HUES64 (cell line): ENCODE data around the gene SMIM38.
A peak's percentile ranks its signal among the peaks of the same experiment; 100 is the strongest.
"Not testable (repeated sequence)": the region's sequence is repeated elsewhere in the genome, so short reads cannot be mapped to it uniquely, and the experiment has no call there.

Experiments used
- H3K27ac ChIP-seq: 2 replicates; pipeline ENCODE4 v1.7.0; 2013; ENCODE audit warnings: low read depth, low read length, inconsistent platforms
- H3K27me3 ChIP-seq: 2 replicates; pipeline ENCODE4 v1.6.1; 2013; ENCODE audit warnings: mild to moderate bottlenecking, low read length; ENCODE audit not compliant: insufficient read depth
- H3K36me3 ChIP-seq: 2 replicates; pipeline ENCODE4 v1.6.1; 2013; ENCODE audit warnings: mild to moderate bottlenecking, low read length; ENCODE audit not compliant: insufficient read depth
- H3K4me1 ChIP-seq: 2 replicates; pipeline ENCODE4 v1.6.1; 2013; ENCODE audit warnings: mild to moderate bottlenecking, low read length, moderate library complexity; ENCODE audit not compliant: insufficient read depth
- H3K4me3 ChIP-seq: 2 replicates; pipeline ENCODE4 v1.5.1; 2013; ENCODE audit warnings: mild to moderate bottlenecking, low read length, moderate library complexity
- H3K9ac ChIP-seq: 2 replicates; pipeline ENCODE4 v1.6.1; 2013; ENCODE audit warnings: mild to moderate bottlenecking, low read depth, low read length
- H3K9me3 ChIP-seq: 2 replicates; pipeline ENCODE4 v1.6.1; 2013; ENCODE audit warnings: low read depth, low read length; ENCODE audit not compliant: insufficient read depth
- WGBS: fragments of 150-250, 120-280 bp; methylation state at CpG from one replicate; pipeline ENCODE4 v1.1.7; 2013; ENCODE audit warnings: missing lambda C conversion rate; 5-methylcytosine and 5-hydroxymethylcytosine counted together

Gene SMIM38

DNA sequence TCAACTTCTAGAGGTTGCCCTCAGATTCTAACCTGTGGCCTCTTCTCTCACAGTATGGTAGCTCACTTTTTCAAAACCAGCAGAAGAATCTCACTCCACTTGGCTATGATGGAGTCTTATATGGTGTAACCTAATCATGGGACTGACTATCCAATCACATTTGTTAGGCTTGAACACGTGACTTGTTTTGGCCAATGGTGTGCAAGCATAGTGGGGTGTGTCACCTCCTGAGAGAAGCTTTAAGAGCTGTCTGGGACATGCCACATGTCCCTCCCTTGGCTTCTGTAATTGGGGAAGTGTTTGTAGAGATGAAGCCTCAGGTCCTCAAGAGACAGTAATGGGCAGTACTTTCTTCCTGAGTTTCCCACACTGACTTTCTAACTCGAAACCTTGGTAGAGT is 12.8 kb upstream of the SMIM38 start:
- Histone ChIP-seq H3K4me3 (no peak overlapping the region), H3K9ac (no peak overlapping the region), H3K9me3 (peaks cover 20% of the 10 kb centered on the region), H3K27ac (no peak overlapping the region), H3K36me3 (no peaks in the 10 kb centered on the region), H3K4me1 (peaks cover 2% of the 10 kb centered on the region; the same call in 1 of the 2 replicates), H3K27me3 (no peaks in the 10 kb centered on the region)
- WGBS, result 98% methylated on average over 2 of the region's 2 CpGs

DNA sequence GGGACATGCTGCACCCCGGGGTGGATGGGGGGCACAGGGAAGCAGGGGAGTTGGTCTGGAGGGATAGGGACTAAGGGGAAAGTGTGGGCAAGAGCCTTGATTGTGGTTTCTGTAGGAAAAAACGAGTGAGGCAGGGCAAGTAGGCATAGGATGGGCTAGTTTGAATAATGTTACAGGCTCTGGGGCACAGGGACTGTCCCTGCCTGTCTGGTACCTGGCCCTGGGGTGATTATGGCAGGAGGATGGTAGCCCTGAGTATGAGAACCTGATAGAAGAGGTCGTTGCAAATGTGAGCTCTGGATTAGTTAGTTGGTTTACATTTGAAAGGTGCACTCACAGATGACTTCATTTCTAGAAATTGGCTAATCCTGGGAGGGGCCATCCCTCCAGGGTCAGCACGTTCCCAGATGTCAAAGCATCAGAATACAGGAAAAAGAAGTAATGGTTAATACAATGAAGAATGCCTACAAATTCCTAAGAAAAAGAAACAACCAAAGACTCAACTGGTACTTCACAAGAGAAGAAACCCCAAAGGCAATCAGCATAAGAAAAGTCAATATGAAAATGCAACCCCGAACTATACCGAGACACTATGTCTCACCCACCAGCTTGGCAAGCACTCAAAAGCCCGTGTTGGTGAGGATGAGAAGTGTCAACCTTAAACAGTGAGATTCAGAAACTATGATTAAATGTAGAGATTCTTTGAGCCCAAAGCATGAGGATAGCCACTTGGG is 11.3 kb upstream of the SMIM38 start:
- WGBS, result 65% methylated on average over 7 of the region's 7 CpGs
- H3K27ac ChIP-seq, result no peak overlapping the region

DNA sequence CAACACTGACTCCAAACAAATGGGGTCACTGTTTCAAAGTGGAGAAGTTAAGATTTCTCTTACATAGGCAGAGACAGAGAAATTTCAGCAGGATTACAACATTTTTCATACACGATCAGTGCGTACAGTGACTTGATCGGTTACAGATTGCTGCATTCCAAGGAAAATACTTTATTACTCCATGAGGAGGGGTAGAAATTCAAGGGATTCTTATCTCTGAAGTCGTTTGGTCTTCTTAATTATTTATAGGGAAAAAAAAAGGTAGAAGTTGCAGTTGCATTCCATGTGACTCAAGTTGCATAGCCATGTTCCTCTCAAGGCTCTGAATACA is 10.7 kb upstream of the SMIM38 start:
- Histone ChIP-seq H3K36me3 (no peaks in the 10 kb centered on the region), H3K9me3 (peaks cover 20% of the 10 kb centered on the region), H3K27me3 (no peaks in the 10 kb centered on the region), H3K9ac (no peak overlapping the region), H3K4me1 (no peaks in the 10 kb centered on the region), H3K27ac (no peak overlapping the region), H3K4me3 (no peak overlapping the region)
- WGBS, result 92% methylated on average over 4 of the region's 4 CpGs

More for the DNA sequence above, 11.3 kb upstream of the SMIM38 start:
- no peaks in the 10 kb centered on the region for H3K27me3 ChIP-seq
- no peak overlapping the region for H3K4me3 ChIP-seq
- no peaks in the 10 kb centered on the region for H3K4me1 ChIP-seq
- no peak overlapping the region for H3K9ac ChIP-seq
- no peaks in the 10 kb centered on the region for H3K36me3 ChIP-seq
- H3K9me3 ChIP-seq, result peaks cover 20% of the 10 kb centered on the region

DNA sequence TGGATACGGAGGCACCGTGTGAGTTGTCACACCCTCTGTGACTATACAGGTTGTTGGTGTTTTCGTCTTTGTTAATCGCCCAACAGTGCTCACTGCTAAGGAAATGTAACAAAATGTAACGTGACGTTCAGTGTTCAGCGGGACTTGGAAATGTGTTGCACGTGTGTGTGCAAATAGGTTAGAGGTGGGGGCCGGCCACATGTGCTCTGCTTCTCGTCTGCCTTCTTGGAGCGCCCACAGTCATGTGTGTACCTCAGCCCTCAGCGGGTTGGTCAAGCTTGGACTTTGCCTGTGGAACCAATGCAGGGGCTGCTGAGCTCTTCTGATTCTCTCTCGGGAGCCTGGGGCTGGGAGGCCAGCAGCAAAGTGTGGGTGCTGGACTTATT is 7.4 kb upstream of the SMIM38 start:
- Histone ChIP-seq H3K9me3 (peaks cover 20% of the 10 kb centered on the region), H3K9ac (no peak overlapping the region), H3K27me3 (no peaks in the 10 kb centered on the region), H3K4me1 (peaks cover 19% of the 10 kb centered on the region), H3K36me3 (no peaks in the 10 kb centered on the region), H3K27ac (no peak overlapping the region), H3K4me3 (no peak overlapping the region)
- 95% methylated on average over 13 of the region's 13 CpGs for WGBS

DNA sequence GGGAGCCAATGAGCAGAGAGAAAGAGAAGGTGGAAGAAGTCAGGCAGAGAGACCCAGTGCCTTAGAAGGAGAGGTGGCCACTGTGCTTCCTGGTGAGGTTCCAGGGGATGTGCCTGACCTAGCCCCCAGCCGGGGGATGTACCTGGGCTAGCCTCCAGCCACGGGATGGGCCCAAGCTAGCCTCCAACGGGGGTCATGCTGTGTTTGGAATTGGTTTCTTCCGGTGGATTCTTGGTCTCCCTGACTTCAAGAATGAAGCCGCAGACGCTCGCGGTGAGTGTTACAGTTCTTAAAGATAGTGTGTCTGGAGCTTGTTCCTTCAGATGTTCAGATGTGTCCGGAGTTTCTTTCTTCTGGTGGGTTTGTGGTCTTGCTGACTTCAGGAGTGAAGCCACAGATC is 6.9 kb upstream of the SMIM38 start:
- Histone ChIP-seq H3K4me3 (no peak overlapping the region), H3K9me3 (peaks cover 20% of the 10 kb centered on the region), H3K27ac (no peak overlapping the region), H3K27me3 (no peaks in the 10 kb centered on the region), H3K4me1 (peaks cover 19% of the 10 kb centered on the region), H3K36me3 (no peaks in the 10 kb centered on the region), H3K9ac (no peak overlapping the region)
- 91% methylated on average over 9 of the region's 9 CpGs for WGBS

DNA sequence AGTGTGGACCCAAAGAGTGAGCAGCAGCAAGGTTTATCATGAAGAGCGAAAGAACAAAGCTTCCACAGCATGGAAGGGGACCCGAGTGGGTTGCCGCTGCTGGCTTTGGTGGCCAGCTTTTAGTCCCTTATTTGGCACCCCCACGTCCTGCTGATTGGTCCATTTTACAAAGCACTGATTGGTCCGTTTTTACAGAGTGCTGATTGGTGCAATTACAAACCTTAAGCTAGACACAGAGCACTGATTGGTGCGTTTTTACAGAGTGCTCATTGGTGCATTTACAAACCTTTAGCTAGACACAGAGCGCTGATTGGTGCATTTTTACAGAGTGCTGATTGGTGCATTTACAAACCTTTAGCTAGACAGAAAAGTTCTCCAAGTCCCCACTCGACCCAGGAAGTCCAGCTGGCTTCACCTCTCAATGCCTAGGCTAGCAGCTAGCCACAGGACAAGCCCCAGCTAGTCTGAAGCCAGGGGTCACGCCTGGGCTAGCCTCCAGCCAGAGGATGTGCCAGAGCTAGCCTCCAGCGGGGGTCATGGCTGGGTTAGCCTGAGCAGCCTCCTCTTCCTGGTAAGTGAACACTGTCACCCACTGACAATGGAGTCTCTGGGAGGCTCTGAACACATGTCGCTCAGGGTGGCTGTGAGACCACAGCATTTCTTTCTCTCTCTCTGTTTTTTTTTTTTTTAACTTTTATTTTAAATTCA is 6.2 kb upstream of the SMIM38 start:
- H3K27ac ChIP-seq, H3K36me3 ChIP-seq, H3K4me3 ChIP-seq, H3K27me3 ChIP-seq, H3K9ac ChIP-seq: not testable (repeated sequence)
- 94% methylated on average over 11 of the region's 11 CpGs for WGBS
- H3K9me3 ChIP-seq, result peaks cover 20% of the 10 kb centered on the region
- H3K4me1 ChIP-seq, result peaks cover 19% of the 10 kb centered on the region

DNA sequence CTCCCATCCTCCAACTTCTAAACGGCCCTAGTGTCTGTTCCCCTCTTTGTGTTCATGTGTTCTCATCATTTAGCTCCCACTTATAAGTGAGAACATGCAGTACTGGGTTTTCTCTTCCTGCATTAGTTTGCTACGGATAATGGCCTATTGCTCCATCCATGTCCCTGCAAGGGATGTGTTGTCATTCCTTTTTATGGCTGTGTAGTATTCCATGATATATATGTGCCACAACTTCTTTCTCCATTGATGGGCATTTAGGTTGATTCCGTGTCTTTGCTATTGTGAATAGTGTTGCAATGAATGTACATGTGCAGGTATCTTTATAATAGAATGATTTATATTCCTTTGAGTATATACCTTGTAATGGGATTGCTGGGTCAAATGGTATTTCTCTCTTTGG is 5.6 kb upstream of the SMIM38 start:
- H3K27me3 ChIP-seq, result no peaks in the 10 kb centered on the region
- H3K4me3 ChIP-seq, result no peak overlapping the region
- no peak overlapping the region for H3K27ac ChIP-seq
- H3K36me3 ChIP-seq, result no peaks in the 10 kb centered on the region
- H3K9me3 ChIP-seq, result peaks cover 20% of the 10 kb centered on the region
- H3K4me1 ChIP-seq, result peaks cover 19% of the 10 kb centered on the region
- 84% methylated on average over 2 of the region's 3 CpGs for WGBS
- no peak overlapping the region for H3K9ac ChIP-seq

DNA sequence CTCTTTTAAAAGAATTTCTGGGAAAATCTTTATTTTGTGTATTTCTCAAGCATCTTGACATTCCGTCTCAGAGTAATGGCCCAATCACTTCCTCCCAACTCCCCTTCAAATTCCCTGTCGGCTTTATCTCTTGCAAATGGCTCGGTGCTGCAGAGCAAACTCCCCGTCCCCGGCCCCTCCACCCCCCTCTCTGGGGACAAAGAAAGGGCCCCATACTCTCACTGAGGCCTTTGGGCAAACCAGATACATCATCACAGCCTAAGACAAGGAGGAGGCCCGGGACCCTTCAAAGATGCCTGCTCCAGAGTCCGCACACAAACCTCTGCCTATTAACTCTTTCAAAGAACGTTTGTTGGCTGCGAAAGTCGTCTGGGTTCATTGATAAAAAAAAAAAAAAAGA is 3.9 kb upstream of the SMIM38 start:
- 23% methylated on average over 10 of the region's 10 CpGs for WGBS
- no peak overlapping the region for H3K27ac ChIP-seq

DNA sequence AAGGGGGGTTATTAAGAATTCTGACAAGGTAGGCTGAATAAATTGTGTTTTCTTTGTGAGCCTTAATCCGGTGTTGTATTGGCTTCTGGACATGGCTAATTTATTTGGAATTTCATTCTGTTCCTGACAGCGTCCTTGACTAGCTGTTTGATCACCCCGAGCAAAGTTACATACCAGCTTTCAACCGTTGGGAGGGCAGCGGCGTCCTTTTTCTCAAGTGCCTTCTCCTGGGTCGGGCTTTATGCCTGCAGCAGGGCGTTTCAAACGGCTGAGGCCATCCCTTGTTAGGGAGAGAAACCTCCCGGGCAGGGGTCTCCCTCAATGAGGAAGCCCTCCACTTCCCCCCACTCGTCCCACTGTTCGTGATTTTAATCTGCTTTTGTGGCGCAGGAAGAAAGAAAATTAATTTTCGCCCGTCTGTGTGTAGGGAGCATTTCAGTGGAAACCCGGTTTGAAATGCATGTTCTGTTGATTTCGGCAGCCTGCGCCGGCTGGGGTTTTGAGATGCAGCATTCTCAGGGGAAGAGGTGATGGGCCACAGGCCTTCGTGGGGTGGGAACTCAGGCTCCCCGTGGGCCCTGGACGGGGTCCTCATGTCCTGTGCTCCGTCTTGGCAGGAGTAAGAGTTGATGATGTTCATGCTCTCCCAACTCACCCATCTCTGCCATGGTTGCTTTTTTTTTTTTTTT is 2.9 kb upstream of the SMIM38 start:
- Histone ChIP-seq H3K27me3 (no peaks in the 10 kb centered on the region), H3K9ac (0 out of 2 replicates have a peak overlapping the region, but pooled peaks have one; percentile 13), H3K4me1 (peaks cover 19% of the 10 kb centered on the region), H3K9me3 (no peaks in the 10 kb centered on the region), H3K27ac (no peak overlapping the region), H3K4me3 (no peak overlapping the region), H3K36me3 (no peaks in the 10 kb centered on the region)
- 39% methylated on average over 23 of the region's 23 CpGs for WGBS

More for the DNA sequence above, 3.9 kb upstream of the SMIM38 start:
- Histone ChIP-seq H3K36me3 (no peaks in the 10 kb centered on the region), H3K9ac (no peak overlapping the region), H3K4me3 (no peak overlapping the region), H3K4me1 (peaks cover 19% of the 10 kb centered on the region), H3K9me3 (peaks cover 6% of the 10 kb centered on the region; the same call in 1 of the 2 replicates), H3K27me3 (no peaks in the 10 kb centered on the region)

DNA sequence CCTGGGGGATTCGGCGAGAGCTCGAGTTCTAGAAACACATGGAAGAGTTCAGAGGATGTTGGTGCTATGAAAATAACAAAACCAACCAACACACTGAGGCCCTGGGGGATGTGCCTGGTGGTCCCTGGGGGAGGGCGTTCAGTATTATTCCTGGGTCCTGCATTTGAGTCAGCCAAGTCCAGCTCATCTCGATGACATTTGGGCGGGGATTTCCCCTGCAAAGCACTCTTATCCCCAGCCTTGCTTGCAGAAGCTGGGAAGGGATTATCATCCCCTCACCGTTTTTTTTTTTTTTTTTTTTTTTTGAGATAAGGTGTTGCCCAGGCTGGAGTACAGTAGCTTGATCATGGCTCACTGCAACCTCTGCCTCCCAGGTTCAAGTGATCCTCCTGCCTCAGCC is 2.1 kb upstream of the SMIM38 start:
- Histone ChIP-seq H3K36me3 (no peaks in the 10 kb centered on the region), H3K9ac (no peak overlapping the region), H3K4me1 (peaks cover 19% of the 10 kb centered on the region), H3K27ac (no peak overlapping the region), H3K4me3 (no peak overlapping the region), H3K27me3 (no peaks in the 10 kb centered on the region), H3K9me3 (no peaks in the 10 kb centered on the region)
- whole genome bisulfite sequencing, result 72% methylated on average over 6 of the region's 7 CpGs

DNA sequence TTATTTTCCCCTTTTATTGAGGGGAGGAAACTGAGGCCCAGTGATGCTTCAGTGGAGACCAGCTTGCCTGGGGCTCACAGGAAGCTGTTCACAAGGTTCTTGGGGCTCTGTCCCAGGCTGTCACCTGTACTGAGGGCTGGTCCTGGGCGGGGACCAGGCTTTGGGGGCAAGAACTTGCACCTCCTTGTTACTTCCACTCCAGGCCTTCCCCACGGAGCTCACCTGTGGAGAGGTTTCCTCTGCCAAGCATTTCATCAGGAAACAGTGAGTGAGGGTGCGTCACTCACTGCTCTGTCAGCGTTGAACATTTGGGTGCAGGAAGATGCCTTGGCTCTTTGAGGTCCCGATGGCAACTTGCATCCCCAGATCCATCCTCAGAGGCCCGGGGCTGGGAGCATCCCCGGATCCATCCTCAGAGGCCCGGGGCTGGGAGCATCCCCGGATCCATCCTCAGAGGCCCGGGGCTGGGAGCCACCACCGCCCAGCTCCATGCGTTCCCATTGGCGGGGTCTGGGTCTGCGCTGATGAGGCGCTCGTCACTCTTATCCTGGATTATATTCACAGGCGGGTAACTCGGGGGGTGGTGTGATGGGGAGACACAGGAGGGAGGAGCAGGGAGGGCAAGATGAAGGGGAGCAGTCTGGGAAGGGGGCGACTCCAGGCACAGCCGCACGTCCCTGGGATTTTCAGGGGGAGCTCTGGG is 1.4 kb upstream of the SMIM38 start:
- Histone ChIP-seq H3K9me3 (no peaks in the 10 kb centered on the region), H3K36me3 (no peaks in the 10 kb centered on the region), H3K4me1 (peaks cover 19% of the 10 kb centered on the region), H3K27ac (no peak overlapping the region), H3K9ac (no peak overlapping the region), H3K4me3 (no peak overlapping the region), H3K27me3 (no peaks in the 10 kb centered on the region)
- 92% methylated on average over 21 of the region's 21 CpGs for WGBS
